Smooth muscle cell (in vitro differentiated cells): ENCODE measurements around the gene PRKAR2B. TPM values are rescaled to one million over a fixed set of nuclear protein-coding genes. Genes with fewer than 3 reads are reported as not detected.
A peak's percentile ranks its signal among the peaks of the same experiment; 100 is the strongest.

ENCODE experiments used
- DNase-seq: peaks from one replicate; lab custom pipeline; 2025; ENCODE audit not compliant: unreplicated experiment; lab: John Stamatoyannopoulos, UW
- H2AFZ ChIP-seq: fragments of 200-600 bp; sonication (generic); 2 replicates; pipeline ENCODE4 v1.6.0; 2016; ENCODE audit warnings: antibody characterized with exemption, low read depth, mild to moderate bottlenecking
- H3F3A ChIP-seq: fragments of 200-600 bp; sonication (generic); 2 replicates; pipeline ENCODE4 v1.6.0; 2017; ENCODE audit warnings: antibody characterized with exemption, low read depth
- H3K27ac ChIP-seq: fragments of 200-600 bp; sonication (generic); 2 replicates; pipeline ENCODE4 v1.5.1; 2016; ENCODE audit warnings: low read depth, mild to moderate bottlenecking
- H3K27me3 ChIP-seq: fragments of 200-600 bp; sonication (generic); 2 replicates; pipeline ENCODE4 v1.6.1; 2016; ENCODE audit warnings: low read depth, mild to moderate bottlenecking
- H3K36me3 ChIP-seq: fragments of 200-600 bp; sonication (generic); 2 replicates; pipeline ENCODE4 v1.5.1; 2016; ENCODE audit warnings: low read depth
- H3K4me1 ChIP-seq: fragments of 200-600 bp; sonication (generic); 2 replicates; pipeline ENCODE4 v1.5.1; 2016; ENCODE audit warnings: low read depth
- H3K4me2 ChIP-seq: fragments of 200-600 bp; sonication (generic); 2 replicates; pipeline ENCODE4 v1.6.0; 2016; ENCODE audit warnings: mild to moderate bottlenecking
- H3K4me3 ChIP-seq: fragments of 200-600 bp; sonication (generic); 2 replicates; pipeline ENCODE4 v1.5.1; 2016; ENCODE audit warnings: mild to moderate bottlenecking
- H3K79me2 ChIP-seq: fragments of 200-600 bp; sonication (generic); 2 replicates; pipeline ENCODE4 v1.6.0; 2016; ENCODE audit warnings: low read depth, mild to moderate bottlenecking
- H3K9ac ChIP-seq: fragments of 200-600 bp; sonication (generic); 2 replicates; pipeline ENCODE4 v1.6.0; 2016; ENCODE audit warnings: low read depth
- H3K9me3 ChIP-seq: fragments of 200-600 bp; sonication (generic); replicated peaks from 2 replicates; pipeline ENCODE4 v1.5.1; 2016; ENCODE audit warnings: low read depth
- H4K20me1 ChIP-seq: fragments of 200-600 bp; sonication (generic); 2 replicates; pipeline ENCODE4 v1.6.0; 2016; ENCODE audit warnings: low read depth
- WGBS: methylation state at CpG from one replicate; pipeline ENCODE4 v1.1.7; 2016; ENCODE audit warnings: low lambda C conversion rate; 5-methylcytosine and 5-hydroxymethylcytosine counted together
- polyA plus RNA-seq: library from polyadenylated mRNA; unstranded; fragments of >200 nt; fragmentation: Nextera tagmentation; extraction: Ambion mirVana; gene quantifications from 2 replicates; pipeline ENCODE4 v1.2.1, GENCODE V29; 2016
- total RNA-seq: library from RNA; depleted of rRNA; stranded (reverse); fragments of >200 nt; gene quantifications from 2 replicates; pipeline ENCODE4 v1.2.3, GENCODE V29; 2014
- TF ChIP-seq, protein P1 (sequence below): fragments of 200-600 bp; sonication (generic); IDR thresholded peaks from 2 replicates; pipeline ENCODE4 v1.5.1; 2017; ENCODE audit warnings: borderline replicate concordance, mild to moderate bottlenecking, antibody characterized with exemption; ENCODE audit not compliant: insufficient read depth, poor library complexity, severe bottlenecking

The PRKAR2B gene
- total and polyA plus RNA-seq, 2 experiments from 2014 or later = 3.4 to 3.5 TPM

DNA sequence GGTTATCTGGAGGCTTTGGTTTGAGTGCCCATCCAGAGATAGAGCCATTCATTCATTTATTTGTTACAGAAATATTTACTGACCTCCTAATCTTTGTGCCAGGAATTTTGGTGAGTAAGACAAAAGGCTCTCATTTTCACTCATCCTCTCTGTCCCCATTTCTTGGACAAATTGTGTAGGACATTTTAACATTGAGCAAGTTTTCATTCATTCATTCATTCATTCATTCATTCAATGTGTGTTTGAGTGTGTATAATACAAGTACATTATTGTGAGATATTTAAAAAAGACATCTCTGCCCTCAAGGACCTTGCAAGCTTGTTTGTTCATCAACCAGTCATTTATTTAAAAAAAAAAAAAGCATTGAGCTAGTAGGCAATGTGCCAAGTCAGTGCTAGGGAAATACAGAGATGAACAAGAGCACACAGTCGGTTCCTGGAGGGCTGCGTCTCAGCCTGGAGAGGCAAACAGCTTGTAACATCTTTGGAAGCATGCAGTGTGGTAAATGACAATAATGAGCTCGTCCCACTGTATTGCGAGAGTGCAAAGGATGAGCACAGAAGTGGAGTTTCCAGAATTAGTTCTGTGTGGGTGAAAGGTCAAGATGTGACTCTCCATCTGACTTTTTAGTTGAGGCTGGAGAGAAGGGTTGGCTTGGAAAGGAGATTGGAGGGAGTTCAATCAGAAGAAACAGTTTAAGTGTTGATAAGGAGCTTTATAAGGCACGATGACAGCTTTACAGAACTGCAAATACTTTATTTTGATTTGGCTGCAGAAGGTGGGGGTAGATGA is 73.8 kb downstream of the PRKAR2B start:
- Histone ChIP-seq H3K79me2 (no peaks in the 10 kb centered on the region), H3K4me1 (no peaks in the 10 kb centered on the region), H3K9ac (no peak overlapping the region), H3K27ac (no peak overlapping the region), H3K4me2 (no peak overlapping the region), H4K20me1 (no peaks in the 10 kb centered on the region), H2AFZ (no peak overlapping the region), H3F3A (no peaks in the 10 kb centered on the region), H3K27me3 (no peaks in the 10 kb centered on the region), H3K9me3 (no peaks in the 10 kb centered on the region), H3K4me3 (no peak overlapping the region), H3K36me3 (no peaks in the 10 kb centered on the region)
- DNase-seq = no peak
- TF ChIP-seq, protein P1, sequence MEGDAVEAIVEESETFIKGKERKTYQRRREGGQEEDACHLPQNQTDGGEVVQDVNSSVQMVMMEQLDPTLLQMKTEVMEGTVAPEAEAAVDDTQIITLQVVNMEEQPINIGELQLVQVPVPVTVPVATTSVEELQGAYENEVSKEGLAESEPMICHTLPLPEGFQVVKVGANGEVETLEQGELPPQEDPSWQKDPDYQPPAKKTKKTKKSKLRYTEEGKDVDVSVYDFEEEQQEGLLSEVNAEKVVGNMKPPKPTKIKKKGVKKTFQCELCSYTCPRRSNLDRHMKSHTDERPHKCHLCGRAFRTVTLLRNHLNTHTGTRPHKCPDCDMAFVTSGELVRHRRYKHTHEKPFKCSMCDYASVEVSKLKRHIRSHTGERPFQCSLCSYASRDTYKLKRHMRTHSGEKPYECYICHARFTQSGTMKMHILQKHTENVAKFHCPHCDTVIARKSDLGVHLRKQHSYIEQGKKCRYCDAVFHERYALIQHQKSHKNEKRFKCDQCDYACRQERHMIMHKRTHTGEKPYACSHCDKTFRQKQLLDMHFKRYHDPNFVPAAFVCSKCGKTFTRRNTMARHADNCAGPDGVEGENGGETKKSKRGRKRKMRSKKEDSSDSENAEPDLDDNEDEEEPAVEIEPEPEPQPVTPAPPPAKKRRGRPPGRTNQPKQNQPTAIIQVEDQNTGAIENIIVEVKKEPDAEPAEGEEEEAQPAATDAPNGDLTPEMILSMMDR = no peak
- WGBS = 43% methylated on average over 5 of the region's 5 CpGs

DNA sequence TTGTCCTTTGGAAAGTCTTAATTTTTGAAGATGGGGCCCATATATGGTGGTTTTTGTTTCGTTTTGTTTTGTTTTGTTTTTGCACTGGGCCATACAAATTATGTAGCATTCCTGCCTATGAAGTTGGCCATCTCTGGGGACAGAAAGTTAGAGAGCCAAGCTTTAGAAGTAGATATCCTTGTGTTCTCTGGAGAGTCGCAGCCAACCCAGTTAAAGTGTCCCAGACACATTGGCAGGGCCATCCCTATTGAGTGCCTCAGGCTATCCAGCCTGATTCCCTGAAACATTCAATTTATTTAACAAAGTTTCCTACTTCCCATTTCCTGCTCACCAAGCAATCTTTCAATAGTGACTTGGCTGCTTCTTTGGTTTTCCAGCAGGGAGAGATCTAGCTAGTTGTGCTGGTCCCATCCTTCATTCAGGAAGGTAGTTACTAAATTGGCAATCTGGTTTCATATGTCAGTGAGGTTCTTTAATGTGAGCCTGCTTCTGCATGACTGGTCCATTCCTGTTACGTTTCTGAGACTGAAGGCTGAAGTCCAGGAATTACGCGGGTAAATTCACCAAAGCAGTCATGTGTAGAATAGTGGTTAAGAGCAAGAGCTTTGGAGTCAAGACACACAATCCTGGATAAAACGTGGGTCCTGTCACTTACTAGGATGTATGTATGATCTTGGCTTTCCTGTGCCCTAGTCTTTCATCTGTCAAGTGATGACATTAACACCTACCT is 75.0 kb downstream of the PRKAR2B start:
- no peaks in the 10 kb centered on the region for H3K36me3 ChIP-seq
- no peaks in the 10 kb centered on the region for H3K79me2 ChIP-seq
- H3K27ac ChIP-seq = no peak overlapping the region
- no peaks in the 10 kb centered on the region for H3K27me3 ChIP-seq
- DNase-seq = no peak
- no peaks in the 10 kb centered on the region for H3K4me1 ChIP-seq
- no peak overlapping the region for H2AFZ ChIP-seq
- H3K9me3 ChIP-seq = no peaks in the 10 kb centered on the region
- H3K9ac ChIP-seq = no peak overlapping the region
- WGBS = 94% methylated on average over 6 of the region's 6 CpGs
- H3K4me3 ChIP-seq = no peak overlapping the region
- TF ChIP-seq, protein P1 = no peak
- H3F3A ChIP-seq = no peaks in the 10 kb centered on the region
- no peak overlapping the region for H3K4me2 ChIP-seq
- no peaks in the 10 kb centered on the region for H4K20me1 ChIP-seq

DNA sequence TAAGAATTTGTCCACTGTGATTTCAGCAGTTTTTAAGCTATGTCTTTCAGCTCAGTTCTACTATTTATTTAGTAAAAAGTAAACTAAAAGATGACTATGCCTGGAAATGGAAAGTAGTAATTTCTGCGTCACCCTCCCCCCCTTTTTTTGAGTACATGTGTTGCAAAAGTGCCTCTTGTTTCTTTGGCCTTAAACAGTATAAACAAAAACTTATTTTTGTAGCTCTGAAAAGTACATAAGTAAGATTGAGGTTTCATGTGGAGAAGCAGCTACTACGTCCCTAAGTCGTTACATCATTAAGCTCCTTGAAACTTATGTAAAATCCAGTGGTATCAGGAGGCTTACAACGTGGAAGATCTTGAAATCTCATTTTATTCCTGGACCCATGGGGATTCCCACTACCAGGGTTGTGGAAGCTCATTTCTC is 78.0 kb downstream of the PRKAR2B start:
- H3K4me2 ChIP-seq = peak overlapping the region; percentile 68
- H3K9ac ChIP-seq = no peak overlapping the region
- H3K79me2 ChIP-seq = no peaks in the 10 kb centered on the region
- H2AFZ ChIP-seq = peak overlapping the region; percentile 43
- no peaks in the 10 kb centered on the region for H3K9me3 ChIP-seq
- H4K20me1 ChIP-seq = no peaks in the 10 kb centered on the region
- no peaks in the 10 kb centered on the region for H3K4me1 ChIP-seq
- H3F3A ChIP-seq = no peaks in the 10 kb centered on the region
- H3K27me3 ChIP-seq = no peaks in the 10 kb centered on the region
- peak overlapping the region; percentile 64 for H3K27ac ChIP-seq
- H3K36me3 ChIP-seq = no peaks in the 10 kb centered on the region
- no peak for DNase-seq
- TF ChIP-seq, protein P1 = no peak
- 17% methylated on average over 4 of the region's 4 CpGs for WGBS
- no peak overlapping the region for H3K4me3 ChIP-seq
